ENCODE measurements around the gene NUSAP1. TPM values are rescaled to one million over a fixed set of nuclear protein-coding genes. Genes with fewer than 3 reads are reported as not detected.

Gene NUSAP1
- total RNA-seq, 4 donors from 2014 or later, result 0.47 to 4.6 (median 3.4) TPM

DNA sequence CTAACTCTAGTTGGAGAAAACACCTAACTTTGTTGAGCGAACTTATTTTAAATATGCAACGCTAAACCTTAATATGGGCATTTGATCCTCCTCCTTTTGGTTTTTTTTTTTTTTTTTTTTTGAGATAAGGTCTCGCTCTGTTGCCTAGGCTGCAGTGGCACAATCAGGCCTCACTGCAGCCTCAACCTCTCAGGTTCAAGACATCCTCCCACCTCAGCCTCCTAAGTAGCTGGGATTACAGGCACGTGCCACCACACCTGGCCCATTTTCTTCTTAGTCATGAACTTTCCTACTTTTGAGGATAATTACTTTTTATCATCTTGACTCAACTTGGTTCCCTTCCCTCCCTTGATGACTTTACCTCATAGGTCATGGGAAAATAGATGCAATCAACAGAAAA is 3.9 kb downstream of the NUSAP1 start:
- Histone ChIP-seq H3K27ac (no peak overlapping the region), H3K4me1 (peaks cover 0 to 15% (median 12%) of the 10 kb centered on the region in 3 donors), H3K27me3 (no peaks in the 10 kb centered on the region), H3K9me3 (no peaks in the 10 kb centered on the region), H3K36me3 (no peaks in the 10 kb centered on the region), H3K4me3 (no peak overlapping the region)
- TF ChIP-seq POLR2AphosphoS5 (IDR thresholded peaks at IDR 0.05) (no peak), POLR2A (IDR thresholded peaks at IDR 0.05) (no peak), EP300 (IDR thresholded peaks at IDR 0.05) (no peak)
- TF ChIP-seq, protein P1, sequence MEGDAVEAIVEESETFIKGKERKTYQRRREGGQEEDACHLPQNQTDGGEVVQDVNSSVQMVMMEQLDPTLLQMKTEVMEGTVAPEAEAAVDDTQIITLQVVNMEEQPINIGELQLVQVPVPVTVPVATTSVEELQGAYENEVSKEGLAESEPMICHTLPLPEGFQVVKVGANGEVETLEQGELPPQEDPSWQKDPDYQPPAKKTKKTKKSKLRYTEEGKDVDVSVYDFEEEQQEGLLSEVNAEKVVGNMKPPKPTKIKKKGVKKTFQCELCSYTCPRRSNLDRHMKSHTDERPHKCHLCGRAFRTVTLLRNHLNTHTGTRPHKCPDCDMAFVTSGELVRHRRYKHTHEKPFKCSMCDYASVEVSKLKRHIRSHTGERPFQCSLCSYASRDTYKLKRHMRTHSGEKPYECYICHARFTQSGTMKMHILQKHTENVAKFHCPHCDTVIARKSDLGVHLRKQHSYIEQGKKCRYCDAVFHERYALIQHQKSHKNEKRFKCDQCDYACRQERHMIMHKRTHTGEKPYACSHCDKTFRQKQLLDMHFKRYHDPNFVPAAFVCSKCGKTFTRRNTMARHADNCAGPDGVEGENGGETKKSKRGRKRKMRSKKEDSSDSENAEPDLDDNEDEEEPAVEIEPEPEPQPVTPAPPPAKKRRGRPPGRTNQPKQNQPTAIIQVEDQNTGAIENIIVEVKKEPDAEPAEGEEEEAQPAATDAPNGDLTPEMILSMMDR (IDR thresholded peaks at IDR 0.05), result no peak
- WGBS, 2 donors (ENCODE audit: low coverage in 1 of 2), result 93 to 100% methylated on average over 1 to 4 of the region's 4 CpGs
- no peak for ATAC-seq

DNA sequence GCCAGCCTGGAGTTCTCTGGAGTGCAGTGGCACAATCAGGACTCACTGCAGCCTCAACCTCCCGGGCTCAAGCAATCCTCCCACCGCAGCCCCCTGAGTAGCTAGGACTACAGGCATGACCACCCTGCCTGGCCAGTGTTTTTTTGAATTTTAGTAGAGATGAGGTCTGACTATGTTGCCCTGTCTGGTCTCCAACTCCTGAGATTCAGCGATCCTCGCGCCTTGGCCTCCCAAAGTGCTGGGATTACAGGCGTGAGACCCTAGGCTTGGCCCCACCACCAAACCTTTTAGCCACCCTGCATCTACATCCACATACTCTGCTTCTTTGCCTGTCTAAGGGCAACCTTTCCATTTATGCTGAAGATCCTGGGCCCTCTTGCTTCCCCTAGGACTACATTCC is 4.4 kb downstream of the NUSAP1 start:
- H3K27ac ChIP-seq, result no peak overlapping the region
- no peaks in the 10 kb centered on the region for H3K9me3 ChIP-seq
- TF ChIP-seq POLR2AphosphoS5 (IDR thresholded peaks at IDR 0.05), result no peak
- TF ChIP-seq, protein P1 (IDR thresholded peaks at IDR 0.05), result no peak
- no peak for TF ChIP-seq EP300 (IDR thresholded peaks at IDR 0.05)
- no peak for TF ChIP-seq POLR2A (IDR thresholded peaks at IDR 0.05)
- no peaks in the 10 kb centered on the region for H3K27me3 ChIP-seq
- WGBS, 2 donors (ENCODE audit: low coverage in 1 of 2), result 100% methylated on average over 1 to 4 of the region's 6 CpGs
- H3K4me1 ChIP-seq, result peaks cover 0 to 10% (median 10%) of the 10 kb centered on the region in 3 donors
- H3K4me3 ChIP-seq, result no peak overlapping the region
- H3K36me3 ChIP-seq, result no peaks in the 10 kb centered on the region
- no peak for ATAC-seq

DNA sequence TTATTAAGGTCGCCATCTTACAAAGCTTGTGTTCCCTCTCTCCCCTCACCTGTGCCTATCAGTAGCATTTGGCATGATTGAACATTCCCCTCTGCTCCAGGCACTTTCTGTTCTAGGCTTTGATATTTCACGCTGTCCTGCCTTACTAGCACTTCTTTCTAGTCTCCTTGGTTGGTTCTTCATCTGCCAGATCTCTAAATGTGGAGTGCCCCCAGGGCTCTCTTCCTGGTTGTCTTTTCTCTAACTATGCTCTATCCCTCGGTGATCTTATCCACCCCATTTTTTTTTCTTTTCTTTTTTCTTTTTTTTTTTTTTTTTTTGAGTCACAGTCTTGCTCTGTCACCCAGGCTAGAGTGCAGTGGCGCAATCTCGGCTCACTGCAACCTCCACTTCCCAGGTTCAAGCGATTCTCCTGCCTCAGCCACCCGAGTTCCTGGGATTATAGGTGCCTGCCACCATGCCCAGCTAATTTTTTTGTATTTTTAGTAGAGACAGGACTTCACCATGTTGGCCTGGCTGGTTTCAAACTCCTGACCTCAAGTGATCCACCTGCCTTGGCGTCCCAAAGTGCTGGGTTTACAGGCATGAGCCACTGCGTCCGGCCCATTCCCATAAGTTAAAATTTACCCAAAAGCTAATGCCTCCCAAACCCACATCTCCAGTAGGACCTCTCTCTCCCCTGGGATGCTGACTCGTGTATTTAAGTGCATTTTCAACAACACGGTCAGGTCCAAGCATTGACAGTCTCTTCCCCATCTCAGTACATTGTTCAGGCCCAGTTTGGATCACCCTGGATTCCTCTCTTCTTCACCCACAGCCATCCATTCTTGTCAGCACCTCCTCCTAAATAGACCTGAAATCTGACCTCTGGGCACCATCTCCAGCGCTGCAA is 5.2 kb downstream of the NUSAP1 start:
- no peaks in the 10 kb centered on the region for H3K9me3 ChIP-seq
- no peaks in the 10 kb centered on the region for H3K36me3 ChIP-seq
- WGBS, 2 donors (ENCODE audit: low coverage in 1 of 2), result 82 to 91% methylated on average over 11 to 12 of the region's 13 CpGs
- TF ChIP-seq EP300 (IDR thresholded peaks at IDR 0.05) (no peak), POLR2AphosphoS5 (IDR thresholded peaks at IDR 0.05) (no peak), POLR2A (IDR thresholded peaks at IDR 0.05) (no peak)
- TF ChIP-seq, protein P1 (IDR thresholded peaks at IDR 0.05), result no peak
- ATAC-seq, result no peak
- H3K27ac ChIP-seq, result no peak overlapping the region
- no peak overlapping the region for H3K4me3 ChIP-seq
- H3K27me3 ChIP-seq, result no peaks in the 10 kb centered on the region
- peaks cover 0 to 10% (median 8%) of the 10 kb centered on the region in 3 donors for H3K4me1 ChIP-seq

DNA sequence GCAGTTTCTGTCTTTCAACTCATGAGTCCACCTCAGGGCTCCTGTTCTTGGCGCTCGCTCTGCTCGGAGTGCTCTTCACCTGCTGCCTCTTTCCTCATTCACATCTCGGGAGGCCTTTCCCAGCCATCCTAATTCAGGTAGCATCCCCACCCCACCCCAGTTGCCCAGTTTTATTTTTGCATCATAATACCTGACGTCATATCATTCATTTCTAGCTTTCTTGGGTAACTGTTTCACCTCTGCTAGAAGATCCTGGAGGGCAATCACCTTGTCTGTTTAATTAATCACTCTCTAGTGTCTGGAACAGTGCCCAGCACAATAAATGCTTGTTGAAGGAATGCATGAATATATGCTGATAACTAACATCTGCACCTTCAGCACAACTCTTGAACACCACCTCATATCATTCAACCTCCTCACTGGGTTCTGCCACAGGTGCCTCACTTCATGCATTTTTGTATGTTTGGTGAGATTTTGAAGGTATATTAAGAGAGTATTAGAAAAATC is 7.6 kb downstream of the NUSAP1 start:
- 93 to 100% methylated on average over 5 of the region's 5 CpGs for WGBS, 2 donors (ENCODE audit: low coverage in 1 of 2)
- H3K27me3 ChIP-seq, result no peaks in the 10 kb centered on the region
- no peak overlapping the region for H3K27ac ChIP-seq
- no peaks in the 10 kb centered on the region for H3K4me1 ChIP-seq
- no peak for TF ChIP-seq POLR2A (IDR thresholded peaks at IDR 0.05)
- TF ChIP-seq, protein P1 (IDR thresholded peaks at IDR 0.05), result no peak
- TF ChIP-seq POLR2AphosphoS5 (IDR thresholded peaks at IDR 0.05), result no peak
- TF ChIP-seq EP300 (IDR thresholded peaks at IDR 0.05), result no peak
- no peak overlapping the region for H3K4me3 ChIP-seq
- no peaks in the 10 kb centered on the region for H3K36me3 ChIP-seq
- ATAC-seq, result no peak
- H3K9me3 ChIP-seq, result no peaks in the 10 kb centered on the region

DNA sequence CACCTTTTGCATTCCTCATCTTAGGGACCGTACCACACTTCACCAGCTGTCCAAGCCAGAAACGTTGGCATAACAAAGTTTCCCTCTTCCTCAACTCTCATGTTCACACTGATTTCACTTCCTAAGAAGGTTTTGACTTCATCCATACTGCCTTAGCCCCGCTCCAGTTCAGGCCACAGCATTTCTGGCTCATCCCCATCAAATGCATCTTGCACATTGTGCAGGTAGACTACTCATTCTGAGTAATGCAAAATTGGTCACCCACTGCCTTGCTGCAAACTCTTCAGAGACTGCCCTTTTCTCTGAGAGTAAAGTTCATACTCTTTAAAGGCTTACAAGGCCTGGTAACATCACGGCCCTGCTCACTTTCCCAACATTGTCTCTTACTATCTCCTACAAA is 8.8 kb downstream of the NUSAP1 start:
- no peak for ATAC-seq
- 60 to 98% methylated on average over 4 of the region's 4 CpGs for WGBS, 2 donors (ENCODE audit: low coverage in 1 of 2)
- no peaks in the 10 kb centered on the region for H3K4me1 ChIP-seq
- no peaks in the 10 kb centered on the region for H3K27me3 ChIP-seq
- TF ChIP-seq, protein P1 (IDR thresholded peaks at IDR 0.05), result no peak
- no peak for TF ChIP-seq EP300 (IDR thresholded peaks at IDR 0.05)
- TF ChIP-seq POLR2A (IDR thresholded peaks at IDR 0.05), result no peak
- no peak overlapping the region for H3K27ac ChIP-seq
- no peaks in the 10 kb centered on the region for H3K36me3 ChIP-seq
- H3K9me3 ChIP-seq, result no peaks in the 10 kb centered on the region
- H3K4me3 ChIP-seq, result no peak overlapping the region

All from gastroesophageal sphincter (tissue), 4 donors.